Urothelium cell line (cell line): ENCODE data around the gene MXD4.
"Not testable (repeated sequence)": the region's sequence is repeated elsewhere in the genome, so short reads cannot be mapped to it uniquely, and the experiment has no call there.

ENCODE experiments used
- DNase-seq: peaks from one replicate; pipeline ENCODE4 v3.0.0; 2011; ENCODE audit warnings: low spot score, mixed read lengths
- FAIRE-seq: peaks from 2 replicates; lab custom pipeline; 2011; peaks lifted over from hg19 to GRCh38; lab: Jason Lieb, UNC

The MXD4 gene

DNA sequence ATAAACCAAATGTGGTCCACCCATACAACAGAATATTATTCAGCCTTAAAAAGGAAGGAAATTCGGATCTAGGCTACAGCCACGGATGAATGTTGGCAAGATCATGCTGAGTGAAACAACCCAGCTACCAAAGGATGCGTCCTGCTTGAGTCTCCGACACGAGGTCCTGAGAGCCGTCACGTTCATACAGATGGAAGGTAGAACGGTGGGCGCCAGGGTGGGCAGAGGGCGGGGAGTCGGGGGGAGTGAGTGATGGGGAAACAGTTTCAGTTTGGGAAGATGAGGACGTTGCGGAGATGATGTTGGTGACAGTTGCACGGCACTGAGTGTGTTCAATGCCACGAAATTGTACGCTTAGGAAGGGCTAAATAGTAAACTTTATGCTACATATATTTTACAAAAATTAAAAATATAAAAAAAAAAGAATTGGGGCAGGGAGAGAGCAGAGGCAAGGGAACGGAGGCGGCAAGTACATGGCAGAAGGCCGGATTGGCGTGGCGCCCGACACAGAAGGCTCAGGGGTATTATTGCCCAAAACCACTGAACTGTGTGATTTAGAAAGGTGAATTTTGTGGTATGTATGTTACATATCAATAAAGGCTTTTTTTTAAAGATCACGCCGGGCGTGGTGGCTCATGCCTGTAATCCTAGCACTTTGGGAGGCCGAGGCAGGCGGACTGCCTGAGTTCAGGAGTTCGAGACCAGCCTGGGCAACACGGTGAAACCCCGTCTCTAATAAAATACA lies 14.8 kb upstream of the MXD4 start:
- no peak for DNase-seq
- no peak for FAIRE-seq

DNA sequence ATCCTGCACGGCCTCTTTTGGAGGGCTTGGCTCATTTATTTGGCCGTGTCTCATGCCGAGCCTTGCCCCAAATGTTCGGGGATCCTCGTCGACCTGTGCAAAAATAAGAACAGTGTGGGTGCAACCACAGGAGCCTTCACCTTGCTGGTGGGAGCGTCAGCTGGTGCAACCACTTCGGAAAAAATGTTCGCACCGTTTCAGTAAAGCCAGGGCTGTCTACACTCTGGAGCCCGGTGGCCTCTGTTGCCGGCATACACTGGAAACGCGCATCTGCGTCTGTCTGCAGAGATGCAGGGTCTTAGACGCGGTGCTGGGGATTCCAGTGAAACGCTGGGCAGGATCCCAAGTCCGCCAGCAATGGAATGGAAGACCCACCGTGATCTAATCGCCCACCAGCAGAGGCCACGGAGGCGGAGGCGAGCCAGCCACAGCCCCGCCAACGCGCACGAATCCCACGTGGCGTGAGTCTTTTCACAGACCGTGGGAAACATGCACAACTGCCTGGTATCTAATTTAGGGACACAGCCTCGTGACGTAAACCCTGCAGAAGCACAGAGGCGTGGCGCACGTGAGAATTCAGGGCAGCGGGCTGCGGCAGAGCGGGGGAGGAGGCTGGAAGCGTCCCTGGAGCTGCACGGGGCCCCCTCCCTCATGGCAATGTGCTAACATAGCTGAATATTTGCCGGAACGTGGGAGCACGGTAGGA lies 13.8 kb upstream of the MXD4 start:
- DNase-seq, result no peak
- no peak for FAIRE-seq

DNA sequence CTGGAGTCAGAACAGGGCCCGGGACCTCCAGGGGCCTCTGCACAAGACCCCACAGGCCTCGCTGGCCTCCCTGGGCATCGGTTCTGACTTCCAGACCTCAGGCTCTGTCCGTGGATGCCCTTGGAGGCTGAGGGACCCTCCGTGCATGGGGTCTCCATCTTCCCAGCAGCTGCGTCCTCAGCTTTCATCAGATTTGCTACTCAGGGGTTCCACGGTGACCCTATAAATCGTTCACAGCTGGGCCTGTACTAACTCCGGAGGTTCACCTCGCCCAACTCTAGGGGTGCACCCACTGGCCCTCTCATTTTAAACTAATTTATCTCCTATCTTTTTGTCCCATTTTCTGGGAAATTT lies 13.1 kb upstream of the MXD4 start:
- not testable (repeated sequence) for FAIRE-seq

DNA sequence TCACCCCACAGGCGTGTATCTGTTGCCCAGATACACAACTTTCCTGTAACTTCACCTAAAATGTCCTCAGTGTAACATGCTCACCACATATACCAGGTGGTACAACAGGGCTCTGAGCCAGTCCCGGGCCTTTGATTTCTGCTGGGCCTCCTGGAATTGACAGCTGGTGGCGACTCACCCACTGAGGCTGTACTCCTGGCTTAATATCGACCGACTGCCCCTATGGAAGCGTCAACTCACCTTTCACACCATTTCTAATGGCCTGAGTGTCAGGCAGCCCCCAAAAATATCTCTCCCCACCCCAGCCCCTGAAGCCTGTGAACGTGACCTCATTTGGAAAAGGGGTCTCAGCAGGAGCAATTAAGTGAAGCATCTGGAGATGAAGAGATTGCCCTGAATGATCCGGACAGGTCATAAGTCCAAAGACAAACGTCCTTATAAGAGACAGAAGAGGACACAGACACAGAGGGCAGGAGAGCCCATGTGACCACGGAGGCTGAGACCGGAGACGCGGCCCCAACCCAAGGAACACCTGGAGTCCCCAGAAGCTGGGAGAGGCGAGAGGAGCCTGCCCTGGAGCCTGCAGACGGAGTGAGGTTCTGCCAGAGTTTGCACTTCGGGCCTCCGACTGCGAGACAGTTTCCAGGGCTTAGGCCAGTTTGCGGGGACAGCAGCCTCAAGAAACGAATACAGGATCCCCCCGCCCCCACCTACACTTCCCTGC lies 12.6 kb upstream of the MXD4 start:
- FAIRE-seq, result no peak
- DNase-seq, result no peak

More for the DNA sequence above, 13.1 kb upstream of the MXD4 start:
- DNase-seq, result not testable (repeated sequence)

DNA sequence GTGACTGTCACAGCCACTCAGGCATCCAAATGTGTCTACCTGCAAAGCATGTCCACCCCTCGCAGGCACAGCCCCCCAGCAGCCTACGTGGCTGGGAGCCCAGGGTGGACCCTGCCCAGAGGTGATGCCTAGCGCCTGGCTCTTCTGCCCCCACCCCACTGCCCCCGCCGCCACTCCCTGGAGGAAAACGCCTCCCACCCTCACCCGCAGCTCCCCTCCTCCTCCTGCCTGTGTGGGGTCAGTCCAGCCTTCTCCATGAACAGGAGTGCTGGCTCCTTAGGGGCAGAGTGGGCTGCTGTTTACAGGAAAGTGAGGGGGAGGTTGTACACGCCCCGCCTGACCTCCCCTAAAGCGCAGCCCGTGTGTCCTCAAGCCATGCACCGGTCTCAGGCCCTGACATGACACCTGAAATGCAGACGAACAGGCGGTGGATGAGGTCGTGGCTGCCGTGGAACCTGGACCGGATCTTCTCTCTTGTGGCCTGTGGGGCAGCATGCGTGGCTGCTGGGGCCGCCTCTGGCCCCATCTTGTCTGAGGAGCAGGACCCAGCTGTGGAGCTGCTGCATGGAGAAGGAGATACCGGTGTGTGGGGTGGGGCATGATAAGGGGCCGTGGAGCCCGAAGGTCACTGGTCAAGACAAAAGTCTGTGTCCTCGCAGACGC lies 11.9 kb upstream of the MXD4 start:
- FAIRE-seq (no peak), DNase-seq (no peak)

DNA sequence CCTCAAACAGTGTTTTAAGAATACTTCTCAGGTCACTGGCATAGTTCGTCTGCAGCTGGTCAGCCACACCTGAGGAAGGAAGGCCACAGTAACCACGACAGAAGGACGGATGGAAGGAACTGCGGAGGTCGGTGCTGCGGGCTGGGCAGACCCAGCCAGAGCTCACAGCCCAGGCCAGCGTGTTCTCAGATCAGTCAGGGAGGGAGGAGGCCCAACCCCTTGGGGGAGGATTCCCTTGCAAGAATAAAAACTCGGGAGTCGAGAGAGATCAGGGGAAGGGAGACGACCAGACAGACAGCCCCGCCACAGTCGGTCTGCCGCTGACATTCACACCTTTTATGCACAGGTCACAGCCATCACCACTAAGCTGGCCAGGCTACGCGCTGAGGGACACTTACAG lies 11.3 kb upstream of the MXD4 start:
- DNase-seq (no peak), FAIRE-seq (no peak)

DNA sequence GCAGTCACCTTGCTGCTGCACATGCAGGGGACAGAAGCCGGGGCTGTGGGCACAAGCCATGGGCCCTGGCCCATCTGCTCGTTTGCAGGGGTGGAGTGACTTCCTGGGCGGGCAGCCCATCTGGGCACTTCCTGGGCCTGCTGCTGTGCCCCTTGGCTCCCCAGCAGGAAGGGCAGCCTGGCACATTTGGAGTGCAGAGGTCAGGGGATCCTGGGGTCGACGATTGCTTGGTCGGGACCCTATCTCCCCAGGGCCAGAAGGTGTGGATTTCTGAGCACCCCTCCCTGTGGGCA lies 10.9 kb upstream of the MXD4 start:
- no peak for FAIRE-seq
- DNase-seq, result no peak

DNA sequence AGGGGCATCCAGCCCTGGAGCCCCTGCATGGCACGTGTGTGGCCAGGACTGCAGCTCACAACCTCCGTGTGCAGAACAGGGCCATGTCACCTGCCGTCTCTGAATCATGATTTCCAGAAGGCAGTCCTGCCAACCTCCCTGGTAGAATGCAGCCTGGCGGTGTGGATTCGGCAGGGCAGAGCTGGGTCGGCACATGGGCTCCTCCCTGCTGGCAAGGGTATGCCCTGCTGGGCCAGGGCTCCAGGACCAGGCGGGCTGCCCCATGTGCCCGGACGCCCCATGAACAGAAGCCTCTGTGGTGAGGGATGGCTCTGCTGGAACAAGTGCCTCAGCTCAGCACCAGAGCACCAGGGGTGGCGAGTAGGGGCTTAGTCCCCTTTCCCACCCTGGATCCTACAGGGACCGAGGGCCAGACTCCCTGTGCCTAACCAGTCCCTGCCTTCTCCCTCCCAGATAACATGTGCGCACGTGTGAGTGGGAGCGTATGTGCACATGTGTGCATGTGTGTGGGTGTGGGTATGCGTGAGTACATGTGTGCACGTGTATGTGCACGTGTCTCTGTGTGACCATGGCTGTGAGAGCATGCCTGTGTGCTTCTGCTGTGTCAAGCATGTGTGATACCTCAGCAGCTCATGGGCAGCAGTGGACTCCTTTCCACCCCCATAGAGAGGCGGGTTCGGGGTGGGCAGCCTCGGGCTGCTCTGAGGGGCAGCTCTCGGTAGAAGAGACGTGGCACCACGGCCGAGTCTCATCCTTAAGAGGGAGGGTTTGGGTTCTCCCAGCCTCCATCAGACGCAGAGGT lies 10.3 kb upstream of the MXD4 start:
- FAIRE-seq (no peak), DNase-seq (no peak)

DNA sequence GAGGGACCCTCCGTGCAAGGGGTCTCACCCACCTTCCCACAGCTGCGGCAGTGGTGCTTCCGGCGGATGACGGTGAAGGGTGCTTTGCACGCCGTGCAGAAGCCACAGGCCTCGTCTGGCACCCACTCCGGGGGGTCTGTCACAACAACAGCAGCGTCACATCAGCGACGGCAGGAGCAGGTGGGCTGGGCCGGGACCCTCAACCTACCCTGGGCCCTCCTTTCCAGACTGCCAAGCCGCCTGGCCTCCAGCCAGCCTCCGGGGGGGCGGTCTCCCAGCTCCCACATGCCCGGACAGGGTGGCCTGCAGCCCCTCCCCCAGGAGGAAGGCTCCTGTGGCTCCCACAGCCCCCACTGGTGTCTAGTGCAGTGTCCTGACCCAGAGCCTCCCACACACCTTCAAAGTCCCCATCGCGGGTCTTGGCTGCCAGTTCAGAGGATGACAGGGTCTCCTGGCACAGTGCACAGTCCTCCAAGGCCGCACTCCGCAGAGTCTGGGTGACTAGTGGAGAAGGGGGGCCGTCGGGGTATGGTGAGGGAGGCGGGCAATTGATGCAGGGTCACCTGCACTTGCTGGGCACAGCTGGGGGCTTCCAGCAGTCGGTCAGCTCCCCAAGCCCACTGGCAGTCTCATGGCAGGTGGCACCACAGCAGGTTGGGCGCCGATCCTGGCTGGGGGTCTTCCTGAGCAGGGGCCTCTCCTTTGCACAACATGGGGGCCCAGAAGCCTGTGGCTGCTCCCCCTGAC lies 9.5 kb upstream of the MXD4 start:
- no peak for FAIRE-seq
- no peak for DNase-seq

DNA sequence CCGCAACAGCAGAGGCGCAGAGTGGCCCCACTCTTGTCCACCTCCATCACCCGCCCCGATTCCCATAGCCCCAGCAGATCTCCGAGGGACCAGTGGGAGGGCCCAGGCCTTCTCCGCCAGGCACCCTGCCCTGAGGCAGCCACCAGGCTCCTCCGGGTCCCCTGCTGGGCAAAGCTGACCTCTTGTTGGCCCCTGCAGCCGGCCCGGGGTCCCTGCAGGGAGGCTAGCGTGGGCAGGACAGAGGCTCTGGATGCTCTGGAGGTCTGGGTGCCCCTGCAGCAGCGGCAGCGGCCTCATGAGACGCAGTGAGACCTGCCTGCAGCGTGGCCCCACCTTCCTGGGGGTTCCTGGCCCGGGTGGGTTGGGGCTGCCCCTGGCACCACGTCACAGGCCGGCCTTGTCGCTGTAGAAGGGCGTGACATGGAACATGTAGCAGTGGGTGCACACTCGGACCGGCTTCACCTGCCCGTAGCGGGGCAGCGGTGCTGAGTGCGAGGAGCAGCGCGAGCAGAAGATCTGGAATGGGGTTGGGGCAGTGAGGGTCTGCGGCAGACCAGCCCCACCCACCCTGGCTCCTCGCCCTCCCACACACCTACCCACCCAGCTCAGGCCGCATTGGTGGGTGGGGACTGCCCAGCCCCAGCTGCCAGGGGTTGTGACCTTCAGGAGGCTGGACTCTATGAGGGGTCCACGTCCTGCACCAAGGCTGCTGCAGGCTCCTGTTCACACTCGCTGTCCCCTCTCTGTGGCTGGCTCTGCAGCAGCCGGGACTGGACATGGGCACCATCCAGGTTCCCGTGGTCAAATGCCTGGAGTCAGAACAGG lies 8.6 kb upstream of the MXD4 start:
- DNase-seq (no peak), FAIRE-seq (no peak)

DNA sequence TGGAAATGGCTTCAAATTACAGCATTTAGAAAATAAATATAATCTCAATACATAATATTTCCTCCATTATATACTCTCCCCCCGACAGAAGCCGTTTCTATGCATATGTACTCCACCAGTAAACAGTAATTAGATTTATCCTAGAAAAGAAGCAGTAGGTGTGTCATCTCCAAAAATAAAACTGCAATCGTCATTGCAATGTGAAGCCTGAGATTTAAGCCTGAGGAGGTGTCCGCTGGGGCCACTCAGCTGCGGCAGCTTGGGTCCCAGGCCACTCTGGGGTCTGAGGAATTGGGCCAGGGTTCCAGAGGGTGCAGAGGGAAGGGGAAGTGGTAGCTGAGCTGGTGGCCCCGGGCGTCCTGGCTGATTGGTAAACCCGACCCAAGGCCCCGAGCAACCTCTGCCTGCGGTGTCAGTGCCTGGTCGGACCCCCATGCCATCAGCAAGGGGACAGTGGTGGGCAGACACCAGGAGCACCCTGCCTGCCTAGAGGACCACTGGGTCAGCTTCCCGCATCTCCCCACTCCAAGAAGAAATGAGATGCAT lies 7.8 kb upstream of the MXD4 start:
- DNase-seq (no peak), FAIRE-seq (no peak)

DNA sequence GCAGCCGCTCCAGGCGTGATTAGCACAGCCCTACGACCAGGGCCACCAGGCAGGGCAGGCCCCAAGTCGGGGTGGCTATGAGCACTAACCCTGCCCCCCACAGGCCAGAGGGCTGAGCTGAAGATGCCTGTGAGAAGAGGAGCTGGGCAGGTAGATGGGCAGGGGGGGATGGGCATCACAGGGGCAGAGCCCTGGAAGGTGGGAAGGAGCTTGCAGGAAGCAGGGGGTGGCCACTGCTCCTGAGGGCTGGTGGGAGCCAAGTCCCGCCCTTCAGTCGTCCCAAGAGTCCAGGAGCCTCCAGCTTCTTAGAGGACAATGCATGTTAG lies 7.3 kb upstream of the MXD4 start:
- DNase-seq, result no peak
- FAIRE-seq, result no peak

DNA sequence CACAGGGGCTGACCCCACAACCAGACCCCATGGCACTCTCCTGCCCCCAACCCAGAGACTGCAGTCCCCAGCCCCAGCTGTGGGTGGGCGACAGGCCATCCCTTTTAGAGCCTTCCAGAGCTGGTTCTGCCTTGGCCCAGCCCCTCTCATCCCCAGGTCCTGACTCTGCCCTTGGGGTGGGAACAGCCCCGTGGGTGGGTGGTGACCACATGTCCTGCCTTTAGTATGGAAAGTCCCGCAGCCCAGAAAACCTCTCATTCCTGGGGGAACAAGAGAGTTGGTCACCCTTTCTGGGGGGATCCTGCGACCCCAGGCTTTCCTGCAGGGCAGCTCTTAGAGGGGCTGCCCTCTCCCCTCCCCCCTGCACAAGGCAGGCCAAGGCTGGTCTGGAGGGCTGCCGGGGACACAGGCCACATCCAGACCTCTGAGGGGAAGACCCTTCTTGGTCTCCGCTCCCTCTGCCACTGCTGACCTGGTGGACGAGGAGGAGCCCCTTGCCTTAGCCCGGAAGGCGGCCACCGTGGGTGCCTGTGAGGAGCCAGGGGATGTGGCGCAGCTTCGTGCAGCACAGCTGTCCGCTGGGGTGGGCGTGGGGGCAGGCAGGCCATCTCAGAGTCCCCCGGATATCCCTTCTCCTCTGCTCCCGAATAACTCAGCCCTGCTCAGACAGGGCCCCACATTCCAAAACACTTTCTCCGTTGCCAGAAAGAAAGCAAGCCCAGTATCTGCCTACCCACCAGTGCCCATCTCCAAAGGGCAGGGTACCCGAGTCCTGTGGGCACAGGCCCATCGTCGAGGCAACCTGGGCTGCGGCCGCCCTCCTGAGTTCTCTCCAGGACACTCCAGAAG lies 6.7 kb upstream of the MXD4 start:
- FAIRE-seq (no peak), DNase-seq (no peak)

DNA sequence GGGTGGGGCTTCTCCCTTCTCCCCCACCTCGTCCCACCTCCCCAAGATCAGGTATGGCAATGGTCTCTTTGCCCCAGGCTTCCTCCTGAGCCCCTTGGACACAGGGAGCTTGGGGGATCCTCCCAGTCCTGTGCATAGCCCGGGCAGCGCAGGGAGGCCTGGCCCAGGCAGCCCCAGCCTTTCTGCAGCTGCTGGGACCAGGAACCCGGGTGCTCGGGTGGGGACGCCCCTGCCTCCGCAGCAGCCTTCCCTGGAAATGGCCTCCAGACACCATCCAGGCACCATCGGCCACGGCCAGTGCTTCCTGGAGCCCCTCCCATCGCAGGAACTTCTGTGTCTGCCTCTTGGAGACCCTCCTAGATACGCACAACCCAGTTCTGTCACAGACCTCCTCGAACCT lies 5.9 kb upstream of the MXD4 start:
- FAIRE-seq, result no peak
- no peak for DNase-seq

DNA sequence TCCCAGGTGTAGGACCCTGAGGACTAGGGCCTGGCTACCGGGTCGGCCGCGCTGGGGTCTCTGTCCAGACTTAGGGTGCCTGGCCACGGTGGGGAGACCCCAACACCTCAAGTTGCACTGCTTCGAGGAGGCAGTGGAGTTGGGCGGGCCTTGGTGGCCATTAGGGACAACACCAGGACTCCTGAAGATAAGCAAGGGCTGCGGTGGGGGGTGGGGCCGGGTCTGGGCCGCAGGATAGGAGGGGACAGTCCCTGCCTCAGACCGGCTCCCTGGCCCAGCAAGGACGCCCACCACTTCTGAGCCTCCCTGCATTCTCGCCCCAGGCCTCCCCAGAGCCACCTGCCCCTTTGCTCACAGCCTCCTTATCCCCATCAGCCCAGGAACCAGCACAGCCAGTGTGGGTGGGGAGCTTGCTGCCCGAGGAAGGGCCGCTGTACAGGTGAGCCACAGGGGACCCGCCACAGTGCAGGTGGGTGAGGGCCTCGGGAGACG lies 5.5 kb upstream of the MXD4 start:
- DNase-seq (no peak), FAIRE-seq (no peak)

DNA sequence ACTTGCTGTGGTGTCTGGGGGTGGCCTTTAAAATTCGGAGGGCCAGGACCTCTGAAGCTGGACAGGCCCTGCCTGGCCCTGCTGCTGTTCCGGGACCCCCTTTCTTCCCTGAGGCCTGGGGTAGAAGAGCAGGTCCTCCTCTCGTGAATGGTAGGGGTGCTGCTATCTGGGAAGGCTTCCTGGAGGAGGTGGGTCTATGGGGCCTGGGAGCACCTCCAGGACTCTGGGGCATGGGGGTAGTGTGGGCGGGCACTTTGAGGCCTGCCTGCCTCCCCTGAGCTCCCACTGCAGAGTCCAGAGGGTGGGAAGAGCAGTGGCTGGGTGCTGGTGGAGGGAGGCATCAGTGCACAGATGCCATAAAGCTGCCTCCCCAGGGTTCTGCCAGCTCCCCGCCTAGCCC lies 4.9 kb upstream of the MXD4 start:
- no peak for DNase-seq
- FAIRE-seq, result no peak

DNA sequence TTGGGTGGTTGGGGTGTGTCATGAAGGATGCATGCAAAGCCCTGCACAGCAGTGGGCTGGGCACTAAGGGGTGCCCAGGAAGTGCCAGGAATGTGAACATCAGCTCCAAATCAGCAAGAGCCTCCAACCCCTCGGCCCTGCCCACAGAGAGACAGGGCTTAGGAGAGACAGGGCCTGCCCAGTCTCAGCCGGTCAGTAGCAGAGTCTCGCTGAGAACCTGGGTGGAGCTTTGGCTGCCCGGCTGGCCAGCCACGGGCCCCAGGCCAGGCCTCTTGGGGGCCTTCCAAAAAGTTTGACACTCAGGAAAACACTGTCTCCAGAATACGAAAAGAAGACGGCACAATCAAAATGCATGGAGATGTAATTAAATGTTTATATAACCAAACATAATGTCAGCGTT lies 4.3 kb upstream of the MXD4 start:
- no peak for FAIRE-seq
- DNase-seq, result no peak
